AG04450 (cell line): ENCODE results near the gene STRA6. TPM values are rescaled to one million over a fixed set of nuclear protein-coding genes. Genes with fewer than 3 reads are reported as not detected.

Experiments used
- CTCF ChIA-PET: fragments of 300-600, 350-600 bp; formaldehyde crosslinking; extraction: SDS; loops from one replicate; lab custom pipeline; 2022; ENCODE audit warnings: antibody characterized with exemption, inconsistent platforms; lab: Charles Lee
- POLR2A ChIA-PET: fragments of 350-600 bp; formaldehyde crosslinking; extraction: SDS; loops from one replicate; lab custom pipeline; 2021; ENCODE audit warnings: antibody characterized with exemption, inconsistent platforms; lab: Yijun Ruan, JAX
- DNase-seq: peaks from one replicate; pipeline ENCODE4 v3.0.0-alpha.2; 2011; ENCODE audit warnings: low read depth, low spot score
- H3K27ac ChIP-seq: one replicate; pipeline ENCODE4 v1.5.1; 2012; ENCODE audit warnings: low read depth, low read length, control low read depth
- H3K27me3 ChIP-seq: one replicate; pipeline ENCODE4 v1.6.0; 2012; ENCODE audit warnings: low read length; ENCODE audit not compliant: control insufficient read depth, insufficient read depth
- H3K4me3 ChIP-seq: 2 replicates; pipeline ENCODE4 v1.5.1; 2011; ENCODE audit warnings: mild to moderate bottlenecking, low read depth, low read length, control low read depth
- H3K9me3 ChIP-seq: 2 replicates; pipeline ENCODE4 v1.5.1; 2012; ENCODE audit warnings: low read length; ENCODE audit not compliant: control insufficient read depth, insufficient read depth
- polyA plus RNA-seq: library from polyadenylated mRNA; depleted of rRNA; stranded (reverse); fragments of >200 nt; gene quantifications from 2 replicates; pipeline ENCODE4 v1.2.3, GENCODE V29; 2011
- TF ChIP-seq, protein P1 (sequence below): IDR thresholded peaks from 2 replicates; pipeline ENCODE4 v1.5.1; 2011; ENCODE audit warnings: low read depth, low read length, control low read depth, inconsistent platforms

Gene STRA6
- polyA plus RNA-seq, 1 experiment = 0.12 TPM

DNA sequence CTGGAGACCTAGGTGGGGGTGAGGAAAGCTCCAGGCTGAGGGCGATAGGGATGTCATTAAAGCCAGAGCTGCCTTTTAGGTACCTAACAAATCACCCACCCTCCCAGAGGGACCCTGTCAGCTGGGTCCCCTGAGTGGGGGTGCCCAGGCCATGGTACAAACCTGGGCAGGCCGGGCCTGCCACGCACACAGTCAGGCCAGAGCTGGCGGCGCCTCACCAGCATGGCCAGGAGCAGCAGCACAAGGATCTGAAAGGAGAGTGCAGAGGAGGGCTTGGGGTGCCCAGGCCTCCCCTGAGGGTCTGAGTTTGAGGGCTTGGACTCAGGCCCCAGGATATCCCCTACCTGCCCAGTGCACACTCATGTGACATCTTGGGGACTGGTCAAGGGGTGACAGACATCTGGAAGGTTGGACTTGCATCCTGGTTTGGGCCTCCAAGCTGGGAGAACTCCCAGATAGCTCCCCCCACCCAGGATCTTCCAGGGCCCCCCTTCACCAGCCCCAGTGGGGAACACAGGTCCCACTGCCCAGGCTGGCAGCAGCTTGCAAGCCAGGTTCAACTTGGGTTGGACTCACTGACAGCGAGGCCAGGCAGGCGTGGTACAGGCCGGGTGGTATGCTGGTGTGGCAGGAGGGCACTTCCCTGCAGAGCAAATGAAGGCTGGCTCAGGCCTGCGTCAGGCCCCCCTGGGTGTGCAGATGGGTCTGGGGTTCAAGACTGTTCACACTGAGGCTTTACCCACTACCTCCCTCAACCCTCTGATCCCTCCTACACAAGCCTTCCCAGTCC is 5.2 kb downstream of the STRA6 start:
- Histone ChIP-seq H3K4me3 (no peak overlapping the region), H3K27ac (no peak overlapping the region), H3K27me3 (no peaks in the 10 kb centered on the region), H3K9me3 (no peaks in the 10 kb centered on the region; the same call in 1 of the 2 replicates)
- ChIA-PET POLR2A (interaction anchor here (1.8 kb wide), 1 partner anchor 18 kb away, joined by 5 read pairs; no protein-coding TSS in a partner anchor), CTCF (no interaction called here)
- TF ChIP-seq, protein P1, sequence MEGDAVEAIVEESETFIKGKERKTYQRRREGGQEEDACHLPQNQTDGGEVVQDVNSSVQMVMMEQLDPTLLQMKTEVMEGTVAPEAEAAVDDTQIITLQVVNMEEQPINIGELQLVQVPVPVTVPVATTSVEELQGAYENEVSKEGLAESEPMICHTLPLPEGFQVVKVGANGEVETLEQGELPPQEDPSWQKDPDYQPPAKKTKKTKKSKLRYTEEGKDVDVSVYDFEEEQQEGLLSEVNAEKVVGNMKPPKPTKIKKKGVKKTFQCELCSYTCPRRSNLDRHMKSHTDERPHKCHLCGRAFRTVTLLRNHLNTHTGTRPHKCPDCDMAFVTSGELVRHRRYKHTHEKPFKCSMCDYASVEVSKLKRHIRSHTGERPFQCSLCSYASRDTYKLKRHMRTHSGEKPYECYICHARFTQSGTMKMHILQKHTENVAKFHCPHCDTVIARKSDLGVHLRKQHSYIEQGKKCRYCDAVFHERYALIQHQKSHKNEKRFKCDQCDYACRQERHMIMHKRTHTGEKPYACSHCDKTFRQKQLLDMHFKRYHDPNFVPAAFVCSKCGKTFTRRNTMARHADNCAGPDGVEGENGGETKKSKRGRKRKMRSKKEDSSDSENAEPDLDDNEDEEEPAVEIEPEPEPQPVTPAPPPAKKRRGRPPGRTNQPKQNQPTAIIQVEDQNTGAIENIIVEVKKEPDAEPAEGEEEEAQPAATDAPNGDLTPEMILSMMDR = no peak
- no peak for DNase-seq

DNA sequence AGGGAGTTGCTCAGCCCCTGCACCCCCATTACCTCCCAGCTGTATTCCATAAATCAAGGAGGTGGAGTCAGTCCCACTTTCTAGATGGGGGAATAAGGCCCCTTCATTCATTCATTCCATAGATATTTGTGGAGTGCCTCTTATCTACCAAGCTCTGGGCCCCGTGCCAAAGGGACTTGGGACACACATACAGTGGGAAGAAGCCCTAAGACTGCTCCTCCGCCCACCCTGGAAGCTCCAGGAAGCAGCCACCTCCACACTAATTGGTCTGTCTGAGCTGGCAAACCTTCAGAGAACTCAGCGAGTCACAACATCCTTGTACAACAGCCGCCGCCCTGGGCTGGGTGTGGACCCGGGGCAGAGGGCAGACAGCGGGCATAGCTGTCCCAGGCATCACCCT is 6.4 kb downstream of the STRA6 start:
- TF ChIP-seq, protein P1 = no peak
- H3K27me3 ChIP-seq = no peaks in the 10 kb centered on the region
- ChIA-PET POLR2A (interaction anchor here (1.8 kb wide), 1 partner anchor 17 kb away, joined by 5 read pairs; no protein-coding TSS in a partner anchor), CTCF (interaction anchor here (0.5 kb wide), 1 partner anchor 628 kb away, joined by 3 read pairs; no protein-coding TSS in a partner anchor)
- no peak overlapping the region for H3K4me3 ChIP-seq
- no peak overlapping the region for H3K27ac ChIP-seq
- peak; percentile 72 for DNase-seq
- no peaks in the 10 kb centered on the region; the same call in 1 of the 2 replicates for H3K9me3 ChIP-seq

DNA sequence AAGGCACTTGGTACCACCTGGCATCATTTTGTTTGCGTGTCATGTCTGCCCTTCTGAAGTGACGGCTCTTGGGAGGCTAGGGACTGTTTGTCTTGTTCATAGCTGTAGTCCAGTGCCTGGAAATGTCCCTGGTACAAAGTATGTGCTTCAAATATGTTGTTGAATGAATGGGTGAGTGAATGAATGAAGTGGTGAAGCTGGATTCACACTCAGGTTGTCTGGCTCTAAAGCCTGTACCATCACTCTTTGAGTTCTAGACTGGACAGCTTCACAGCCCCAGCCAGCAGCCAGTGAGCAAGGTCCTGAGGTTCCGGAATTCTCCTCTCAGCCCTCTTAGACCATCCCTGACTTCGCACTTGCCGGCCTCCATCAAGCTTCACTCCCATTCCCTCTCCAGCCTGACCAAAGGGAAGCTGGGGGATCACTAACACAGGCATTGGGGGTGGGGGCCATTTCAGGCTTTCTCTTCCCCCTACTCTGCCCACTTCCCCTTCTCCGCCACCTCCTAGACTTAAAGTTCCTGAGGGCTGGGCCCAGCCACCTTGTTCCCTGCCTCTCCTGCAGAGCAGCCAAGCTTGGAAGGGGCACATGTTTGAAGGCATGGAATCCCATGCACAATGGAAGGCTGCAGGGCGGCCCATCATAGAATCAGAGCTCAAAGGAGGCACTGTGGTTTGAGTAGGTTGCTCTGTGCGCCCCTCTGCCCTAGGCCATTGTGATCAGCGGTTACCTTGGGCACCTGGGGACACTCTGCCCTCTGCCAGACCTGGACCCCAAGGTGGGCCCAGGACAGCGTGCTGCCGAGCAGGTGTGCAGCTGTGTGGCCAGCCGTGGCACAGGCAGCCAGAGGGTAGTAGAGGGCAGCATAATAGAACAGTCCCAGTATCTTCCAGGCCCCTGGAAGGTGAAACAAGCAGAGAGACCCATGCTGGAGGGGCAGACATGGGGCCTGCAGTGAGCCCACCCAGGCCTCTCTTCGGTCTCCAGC is 7.7 kb downstream of the STRA6 start:
- DNase-seq = no peak
- H3K27ac ChIP-seq = no peak overlapping the region
- CTCF ChIA-PET = interaction anchor here (1.1 kb wide), 1 partner anchor 61 kb away, joined by 3 read pairs; no protein-coding TSS in a partner anchor
- no peaks in the 10 kb centered on the region for H3K27me3 ChIP-seq
- no peak overlapping the region for H3K4me3 ChIP-seq
- POLR2A ChIA-PET = interaction anchor here (0.6 kb wide), 1 partner anchor 267 kb away, joined by 3 read pairs; no protein-coding TSS in a partner anchor
- no peaks in the 10 kb centered on the region; the same call in 1 of the 2 replicates for H3K9me3 ChIP-seq
- TF ChIP-seq, protein P1 = no peak

DNA sequence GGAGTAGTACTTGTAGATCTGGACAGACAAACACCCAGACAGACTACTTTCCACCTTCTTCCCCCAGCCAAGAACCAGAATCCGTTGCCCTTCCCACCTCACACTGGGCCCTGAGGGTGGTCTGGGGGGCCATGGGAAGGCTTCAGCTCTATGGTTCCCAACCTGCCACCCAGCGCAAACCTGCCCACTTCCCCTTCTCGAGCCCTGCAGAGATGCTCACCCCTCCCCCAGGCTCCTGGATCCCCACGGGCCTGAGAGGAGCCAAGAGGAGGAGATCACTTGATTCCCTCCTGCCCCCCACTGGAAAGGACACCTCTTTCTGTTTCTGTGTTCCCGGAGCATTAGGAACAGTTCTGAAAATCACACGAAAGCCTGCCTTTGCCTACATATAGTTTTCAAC is 8.7 kb downstream of the STRA6 start:
- TF ChIP-seq, protein P1 = no peak
- ChIA-PET POLR2A (no interaction called here), CTCF (interaction anchor here (1.1 kb wide), 1 partner anchor 60 kb away, joined by 3 read pairs; no protein-coding TSS in a partner anchor)
- Histone ChIP-seq H3K4me3 (no peak overlapping the region), H3K27me3 (no peaks in the 10 kb centered on the region), H3K9me3 (no peaks in the 10 kb centered on the region; the same call in 1 of the 2 replicates), H3K27ac (no peak overlapping the region)
- no peak for DNase-seq
